Effector CD4-positive, alpha-beta T cell (primary cell): Measurements from ENCODE around the gene CYLD.
A peak's percentile ranks its signal among the peaks of the same experiment; 100 is the strongest.

Source experiments
- DNase-seq: peaks from one replicate; pipeline ENCODE4 v3.0.0-alpha.2; 2020
- total RNA-seq: gene quantifications from one replicate; lab custom pipeline; 2026; lab: John Stamatoyannopoulos, UW

CYLD gene
- total RNA-seq: 868 reads per million, percentile 99 among the genes with 10 or more reads in this experiment

- DNase-seq: peak; percentile 99
Observed at GRCh38 chr16:50741781-50742575, at the start of gene CYLD. TSS of gene CYLD (plus strand) at chr16:50742086. CDS start at chr16:50749699, 7,613 bp downstream.

- DNase-seq: no peak
Observed at GRCh38 chr16:50692644-50692998, 49.3 kb upstream of the CYLD start.

GRCh38 chr16:50692999-50693781, 48.7 kb upstream of the CYLD start, which contains the start of gene NOD2:
TSS of gene NOD2 (plus strand) at chr16:50693606. CDS start at chr16:50699496, 5,890 bp downstream.
- DNase-seq: peak; percentile 16

GRCh38 chr16:50694206-50694605, 47.7 kb upstream of the CYLD start:
- DNase-seq: no peak

GRCh38 chr16:50695017-50696000, 46.6 kb upstream of the CYLD start:
- no peak for DNase-seq

GRCh38 chr16:50696126-50696525, 45.8 kb upstream of the CYLD start:
- no peak for DNase-seq

- peak; percentile 46 for DNase-seq
Observed at GRCh38 chr16:50696575-50697420, 45.1 kb upstream of the CYLD start.

- no peak for DNase-seq
Observed at GRCh38 chr16:50697421-50697715, 44.5 kb upstream of the CYLD start.

- DNase-seq: no peak
Observed at GRCh38 chr16:50697881-50698767, 43.8 kb upstream of the CYLD start.

GRCh38 chr16:50699326-50700159, 42.3 kb upstream of the CYLD start:
- peak; percentile 38 for DNase-seq

GRCh38 chr16:50702725-50703124, 39.2 kb upstream of the CYLD start:
- DNase-seq: no peak

GRCh38 chr16:50704245-50704644, 37.6 kb upstream of the CYLD start:
- no peak for DNase-seq

- no peak for DNase-seq
Observed at GRCh38 chr16:50705436-50706110, 36.3 kb upstream of the CYLD start.

GRCh38 chr16:50706250-50706649, 35.6 kb upstream of the CYLD start:
- DNase-seq: no peak

GRCh38 chr16:50708373-50709060, 33.4 kb upstream of the CYLD start:
- peak; percentile 17 for DNase-seq

- no peak for DNase-seq
Observed at GRCh38 chr16:50709061-50709684, 32.7 kb upstream of the CYLD start.

- no peak for DNase-seq
Observed at GRCh38 chr16:50709980-50710379, 31.9 kb upstream of the CYLD start.

GRCh38 chr16:50711040-50711439, 30.8 kb upstream of the CYLD start:
- no peak for DNase-seq
